Midbrain (tissue), 1 donor: ENCODE data around the gene AOC3.

Experiments used
- DNase-seq: peaks from one replicate; lab custom pipeline; 2025; lab: John Stamatoyannopoulos, UW

AOC3 gene

GRCh38 chr17:42850954-42851353 is at the start of gene AOC3:
Gene AOC3, plus strand, starts transcription at chr17:42851199. Its CDS starts 145 bp downstream, at chr17:42851344.
- DNase-seq, result no peak

GRCh38 chr17:42803074-42803883 is 47.7 kb upstream of the AOC3 start:
- DNase-seq, result no peak

DNA sequence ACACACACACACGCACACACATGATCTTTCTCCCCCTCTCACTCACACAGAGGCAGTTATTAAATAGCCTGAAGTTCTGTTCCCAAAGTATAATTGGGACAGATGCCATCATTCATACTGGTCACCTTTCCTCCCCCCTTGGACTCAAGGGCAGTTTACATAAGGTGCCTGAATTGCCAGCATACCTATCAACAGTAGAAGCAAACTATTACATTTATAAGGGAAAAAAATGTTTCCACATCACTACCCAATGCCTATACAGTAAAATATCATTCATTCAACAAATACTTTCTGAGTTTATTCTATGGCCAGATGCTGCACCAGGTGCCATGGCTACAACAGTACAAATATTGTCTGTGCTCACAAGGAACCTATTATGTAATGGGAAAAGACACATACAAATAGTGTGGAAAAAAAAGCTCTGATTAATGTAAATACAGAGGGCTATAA is 46.1 kb upstream of the AOC3 start:
- no peak for DNase-seq

DNA sequence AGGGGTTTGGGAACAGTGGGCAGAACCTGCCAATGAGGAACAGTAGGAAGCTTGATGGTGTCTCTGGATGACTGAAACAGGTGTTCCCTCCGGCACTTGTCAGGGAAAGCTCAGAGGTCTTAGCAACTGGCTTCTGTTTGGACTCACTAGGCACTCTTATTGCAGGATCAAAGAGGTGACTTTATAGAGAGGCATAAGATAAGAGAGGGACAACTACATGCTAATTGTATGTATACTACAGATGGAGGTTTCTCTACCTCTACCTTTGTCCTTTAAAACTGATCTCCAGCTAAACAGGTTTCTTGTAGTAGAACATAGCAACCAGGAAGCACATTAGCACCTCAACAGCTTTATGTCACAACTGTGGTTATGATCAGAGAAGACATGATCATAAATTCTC is 44.8 kb upstream of the AOC3 start:
- DNase-seq, result no peak

- DNase-seq, result no peak
Observed at GRCh38 chr17:42809250-42809649, 41.7 kb upstream of the AOC3 start.

DNA sequence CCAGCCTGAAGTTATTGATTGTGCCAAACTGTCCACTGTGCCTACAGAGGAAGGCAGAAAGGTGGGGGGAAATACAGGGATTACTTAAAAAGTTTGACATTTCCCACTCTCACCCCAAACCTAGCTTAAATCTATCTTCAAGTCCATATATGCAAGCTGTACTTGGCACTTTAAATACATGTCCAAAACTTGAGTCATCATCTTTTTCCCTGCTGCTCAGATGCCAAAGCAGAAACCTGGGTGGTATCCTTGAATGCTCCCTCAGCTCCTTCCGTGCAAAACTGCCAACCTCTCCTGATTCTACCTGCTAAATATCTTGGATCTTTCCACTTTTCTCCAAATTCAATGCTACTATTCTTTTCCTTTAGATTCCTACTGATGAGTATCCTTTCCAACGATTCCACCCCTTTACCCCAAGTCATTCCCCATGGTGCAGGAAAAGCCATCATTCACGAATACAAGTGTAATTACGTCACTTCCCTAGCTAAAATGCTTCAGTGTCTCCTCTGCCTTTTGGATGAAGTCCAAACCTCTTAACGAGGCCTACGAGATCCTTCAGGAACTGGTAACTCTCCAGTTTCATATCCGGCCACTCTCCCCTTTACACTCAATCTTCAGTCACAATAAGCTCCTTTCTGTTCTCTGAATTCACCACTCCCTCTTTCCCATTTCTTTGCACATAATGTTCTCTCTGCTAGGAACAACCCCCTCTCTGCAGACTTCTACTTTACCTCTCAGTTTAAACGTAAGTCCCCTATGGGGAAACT is 36.2 kb upstream of the AOC3 start:
- DNase-seq, result no peak

DNA sequence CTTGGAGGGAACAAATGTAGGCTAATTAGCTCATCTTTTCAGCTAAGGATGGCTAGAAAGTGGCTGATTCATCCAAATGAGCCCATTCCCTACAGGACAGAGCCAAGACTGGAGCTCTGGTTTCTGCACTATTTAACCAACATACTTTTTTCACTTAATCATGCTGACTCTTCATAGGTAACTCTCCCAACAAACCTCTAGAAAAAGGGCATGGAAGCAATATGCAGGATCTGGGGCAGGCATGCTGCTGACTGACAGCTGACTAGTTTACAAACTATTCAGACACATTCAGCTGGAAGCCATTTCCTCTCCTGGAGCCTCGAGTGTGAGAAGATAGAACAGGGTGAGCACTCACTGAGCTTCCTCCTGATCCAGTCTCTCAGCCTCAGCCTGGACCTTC is 33.1 kb upstream of the AOC3 start:
- DNase-seq, result no peak

DNA sequence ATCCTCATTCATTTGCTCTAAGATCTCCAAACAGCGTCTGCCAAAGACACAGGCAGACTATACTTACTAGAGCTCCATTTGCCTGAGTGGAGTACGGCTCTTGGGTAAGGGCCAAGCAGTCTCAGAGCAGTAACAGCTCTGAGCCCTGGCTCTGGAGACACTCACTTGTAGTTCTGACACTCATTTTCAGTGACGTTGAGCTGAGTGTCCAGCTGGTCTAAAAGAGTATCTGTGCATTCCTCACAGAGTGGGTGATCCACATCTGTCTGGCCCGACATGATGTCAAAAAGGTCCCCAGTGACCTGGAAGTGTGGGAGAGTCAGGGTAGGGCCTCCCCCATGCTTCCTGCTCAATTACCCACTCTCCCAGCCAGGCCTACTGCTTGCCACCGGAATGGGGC is 32.6 kb upstream of the AOC3 start:
- DNase-seq, result no peak

DNA sequence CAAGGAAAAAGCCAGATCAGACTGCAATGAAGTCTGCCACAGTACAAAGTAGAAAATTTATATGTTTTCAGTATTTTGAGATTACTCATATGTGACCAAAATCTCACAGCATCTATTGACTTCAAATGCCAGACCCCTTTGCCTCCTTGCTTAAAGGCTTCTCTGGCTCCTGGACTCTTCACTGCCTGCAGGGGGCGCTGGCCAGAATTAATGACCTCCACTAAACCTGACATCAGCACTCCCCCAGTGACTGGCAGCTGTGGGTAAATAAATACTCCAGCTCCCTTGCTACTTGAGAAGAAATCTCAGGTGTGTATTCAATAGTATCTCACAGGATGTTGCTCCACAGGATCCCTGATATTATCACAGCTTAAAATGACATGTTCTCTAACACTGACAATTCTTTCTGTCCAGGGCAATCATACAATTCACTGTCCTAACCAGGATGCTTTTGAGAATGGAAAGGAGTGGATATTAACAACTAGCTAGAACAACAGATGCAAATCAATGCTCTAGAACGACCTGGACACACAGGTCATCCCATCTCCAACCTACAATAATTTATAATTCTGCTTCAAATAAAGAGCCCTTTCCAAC is 31.0 kb upstream of the AOC3 start:
- no peak for DNase-seq

- DNase-seq, result no peak
Observed at GRCh38 chr17:42821176-42821575, 29.8 kb upstream of the AOC3 start.

DNA sequence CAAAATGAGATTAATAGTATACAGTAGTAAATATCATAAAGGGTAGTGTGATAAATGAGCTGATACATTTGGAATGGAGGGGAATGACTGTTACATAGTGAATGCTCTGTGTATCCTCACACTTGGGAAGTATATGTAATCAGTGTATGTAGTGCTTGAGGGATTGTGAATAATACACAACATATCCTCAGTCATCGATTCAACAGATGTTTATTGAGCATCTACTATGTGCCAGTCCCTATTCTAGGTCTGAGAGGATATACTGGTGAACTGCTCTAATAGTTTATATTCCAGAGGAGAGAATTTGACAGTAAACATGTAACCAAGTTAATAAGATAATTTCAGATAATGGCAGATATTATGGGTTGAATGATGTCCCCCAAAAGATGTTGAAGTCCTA is 23.5 kb upstream of the AOC3 start:
- no peak for DNase-seq

GRCh38 chr17:42830971-42831370 is 20.0 kb upstream of the AOC3 start:
- DNase-seq, result no peak

DNA sequence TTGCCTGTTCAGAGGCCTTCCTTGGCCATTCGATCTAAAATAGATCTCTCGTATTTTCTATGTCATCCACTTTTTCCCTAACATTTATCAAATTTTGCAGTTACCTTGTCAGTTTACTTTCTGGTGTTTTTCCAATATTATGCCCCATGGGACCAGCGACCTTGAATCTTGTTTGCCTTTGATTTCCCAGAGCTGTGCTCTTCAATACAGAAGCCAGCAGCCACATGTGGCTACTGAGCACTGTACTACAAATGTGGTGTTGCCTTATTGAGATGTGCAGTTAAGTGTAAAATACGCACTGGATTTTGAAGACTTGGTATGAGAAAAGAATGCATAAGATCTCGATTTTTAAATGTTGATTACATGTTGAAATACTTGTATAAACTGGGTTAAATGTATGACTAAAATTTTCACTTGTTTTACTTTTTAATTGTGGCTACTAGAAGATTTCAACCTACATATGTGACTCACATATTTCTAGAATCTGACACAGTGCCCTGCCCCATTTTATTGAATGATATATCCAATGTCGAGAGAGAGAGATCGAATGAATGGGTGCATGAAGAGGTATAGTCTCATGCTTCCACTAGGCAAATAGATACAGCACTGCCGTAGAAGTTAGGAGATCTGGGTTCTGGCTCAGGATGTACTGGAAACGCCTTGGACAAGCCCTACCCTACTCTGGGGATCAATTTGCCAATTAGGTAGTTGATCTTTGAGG is 18.6 kb upstream of the AOC3 start:
- DNase-seq, result no peak

GRCh38 chr17:42832934-42833766 is 17.8 kb upstream of the AOC3 start, which contains the start of gene PSME3:
Gene PSME3, plus strand, starts transcription at chr17:42833397. Its CDS starts 235 bp downstream, at chr17:42833632.
- peak; percentile 93 for DNase-seq

DNA sequence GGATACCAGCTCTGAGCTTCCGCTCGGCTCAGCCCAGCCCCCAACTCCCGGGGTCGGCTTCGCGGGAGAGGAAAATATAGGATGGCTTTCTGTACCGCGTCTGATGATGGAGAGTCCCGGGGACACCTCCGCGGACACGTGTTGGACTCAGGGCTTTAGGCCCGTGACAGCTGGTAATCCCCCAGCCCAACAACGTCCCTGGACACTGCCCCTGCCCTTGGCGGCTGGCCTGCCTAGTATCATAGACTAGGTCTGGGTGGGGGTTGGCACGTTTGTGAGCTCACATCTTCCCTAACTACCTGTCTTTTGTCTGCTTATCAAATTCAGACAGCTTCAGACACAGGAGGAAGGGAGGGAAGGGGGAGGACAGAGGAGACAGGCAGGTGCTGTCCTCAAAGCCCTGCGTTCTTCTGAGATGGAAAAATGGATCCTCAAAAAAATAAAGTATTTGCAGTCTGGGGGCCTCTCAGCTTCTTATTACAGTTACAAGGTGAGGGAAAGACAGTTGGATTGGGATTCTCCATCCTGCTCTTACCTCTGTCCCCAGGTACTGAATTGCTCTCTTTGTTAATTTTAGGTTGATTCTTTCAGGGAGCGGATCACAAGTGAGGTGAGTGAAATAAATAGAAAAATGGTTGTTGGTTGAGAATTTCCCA is 17.1 kb upstream of the AOC3 start:
- DNase-seq, result no peak

- DNase-seq, result no peak
Observed at GRCh38 chr17:42835732-42836131, 15.3 kb upstream of the AOC3 start.

GRCh38 chr17:42841975-42842685 is 8.9 kb upstream of the AOC3 start:
- DNase-seq, result no peak

GRCh38 chr17:42843358-42843934 is 7.6 kb upstream of the AOC3 start:
- DNase-seq, result peak; percentile 58

- DNase-seq, result no peak
Observed at GRCh38 chr17:42844271-42844670, 6.7 kb upstream of the AOC3 start, which contains the start of gene AOC2. Gene AOC2, plus strand, starts transcription at chr17:42844580. Its CDS starts 47 bp downstream, at chr17:42844627.
